ENCODE results near the gene ODF2.

DNA sequence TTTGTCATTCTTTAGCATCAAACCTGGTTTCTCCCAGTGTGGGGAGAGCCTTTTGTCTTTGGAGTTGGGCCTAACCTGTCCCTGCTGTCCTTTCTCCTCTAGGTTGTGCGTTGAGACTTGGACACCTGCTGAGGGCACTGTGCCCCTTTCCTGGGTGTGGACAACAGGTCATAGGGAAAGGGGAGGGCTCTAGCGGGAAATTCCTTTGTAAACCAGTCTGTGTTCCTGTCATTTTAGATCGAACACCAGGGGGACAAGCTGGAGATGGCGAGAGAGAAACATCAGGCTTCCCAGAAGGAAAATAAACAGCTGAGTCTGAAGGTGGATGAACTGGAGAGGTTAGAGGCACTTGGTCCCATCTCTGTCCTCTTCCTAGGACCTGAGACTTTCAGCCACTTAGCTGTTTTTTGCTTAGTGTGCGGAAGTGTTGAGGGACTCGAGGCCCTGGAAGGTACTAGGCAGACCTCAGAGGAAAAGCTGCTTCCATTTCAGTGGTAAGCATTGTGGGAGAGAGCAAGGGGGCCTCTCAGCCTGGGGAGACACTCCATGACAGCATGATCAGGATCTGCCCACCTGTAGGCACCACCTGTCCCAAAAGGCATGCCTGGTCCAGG is 40.1 kb downstream of the ODF2 start:
- no peak for TF ChIP-seq CTCF (conservative IDR thresholded peaks at IDR 0.05; ENCODE audit: low read depth, low read length)
- TF ChIP-seq EZH2 (IDR thresholded peaks at IDR 0.05; ENCODE audit: borderline replicate concordance, low read depth, low read length, poor library complexity, severe bottlenecking), result no peak
